CD14-positive monocyte (primary cell): ENCODE results near the gene TMEM218. TPM values are rescaled to one million over a fixed set of nuclear protein-coding genes. Genes with fewer than 3 reads are reported as not detected.
A peak's percentile ranks its signal among the peaks of the same experiment; 100 is the strongest.

Experiments
- DNase-seq, 3 donors: peaks; one replicate each; pipeline ENCODE4 v3.0.0-alpha.2; 2011 to 2022
- H2AFZ ChIP-seq: 2 replicates; pipeline ENCODE4 v1.6.0; 2012; ENCODE audit warnings: mild to moderate bottlenecking, low read depth, low read length, inconsistent platforms; ENCODE audit not compliant: insufficient read depth, poor library complexity, severe bottlenecking
- H3K27ac ChIP-seq, 2 donors: 1 replicate in 1 of 2; 2 replicates in 1 of 2; pipeline ENCODE4 v1.5.1; 2012 to 2013; ENCODE audit warnings: low read length in 2 of 2, control low read depth in 1 of 2, inconsistent platforms in 1 of 2, low read depth in 1 of 2, mild to moderate bottlenecking in 1 of 2
- H3K27me3 ChIP-seq, 2 donors: one replicate each; pipeline versions ENCODE4 v1.6.0 to v1.6.1; 2011 to 2013; ENCODE audit warnings: low read length in 2 of 2; ENCODE audit not compliant: control insufficient read depth in 2 of 2, insufficient read depth in 2 of 2
- H3K36me3 ChIP-seq, 2 donors: replicated peaks in 1 of 2; 1 replicate in 1 of 2; 2 replicates in 1 of 2; pipeline versions ENCODE4 v1.5.1 to v1.6.1; 2012 to 2013; ENCODE audit warnings: low read length in 2 of 2, control low read depth in 1 of 2, inconsistent platforms in 1 of 2, mild to moderate bottlenecking in 1 of 2; ENCODE audit not compliant: insufficient read depth in 2 of 2, control insufficient read depth in 1 of 2
- H3K4me1 ChIP-seq, 2 donors: 1 replicate in 1 of 2; 2 replicates in 1 of 2; pipeline versions ENCODE4 v1.5.1 to v1.6.1; 2012 to 2013; ENCODE audit warnings: low read length in 2 of 2, control low read depth in 1 of 2, inconsistent platforms in 1 of 2, mild to moderate bottlenecking in 1 of 2, moderate library complexity in 1 of 2; ENCODE audit not compliant: insufficient read depth in 2 of 2, control insufficient read depth in 1 of 2
- H3K4me2 ChIP-seq: replicated peaks from 2 replicates; pipeline ENCODE3; 2012; ENCODE audit warnings: low read length, moderate library complexity, mild to moderate bottlenecking; ENCODE audit not compliant: poor library complexity, severe bottlenecking; ENCODE audit errors: extremely low read depth
- H3K4me3 ChIP-seq, 3 experiments: fragments of 200-600 bp in 1 of 3; sonication (generic) in 1 of 3; replicated peaks in 1 of 3; 1 replicate in 2 of 3; 2 replicates in 1 of 3; pipeline ENCODE4 v1.5.1; 2011 to 2013; ENCODE audit warnings: low read length in 3 of 3, mild to moderate bottlenecking in 3 of 3, control low read depth in 2 of 3, low read depth in 2 of 3, inconsistent platforms in 1 of 3, moderate library complexity in 1 of 3
- H3K79me2 ChIP-seq: 2 replicates; pipeline ENCODE4 v1.6.0; 2012; ENCODE audit warnings: mild to moderate bottlenecking, control low read depth, inconsistent platforms, low read length, moderate library complexity; ENCODE audit not compliant: insufficient read depth
- H3K9ac ChIP-seq: 2 replicates; pipeline ENCODE4 v1.6.0; 2017; ENCODE audit warnings: low read length, mild to moderate bottlenecking; ENCODE audit not compliant: insufficient read depth, poor library complexity, severe bottlenecking
- H3K9me3 ChIP-seq, 2 donors: replicated peaks in 1 of 2; 1 replicate in 1 of 2; 2 replicates in 1 of 2; pipeline versions ENCODE4 v1.5.1 to v1.6.1; 2012 to 2013; ENCODE audit warnings: low read length in 2 of 2, control low read depth in 1 of 2; ENCODE audit not compliant: control insufficient read depth in 1 of 2, insufficient read depth in 1 of 2
- H4K20me1 ChIP-seq: 2 replicates; pipeline ENCODE4 v1.6.0; 2012; ENCODE audit warnings: mild to moderate bottlenecking, low read length, control low read depth, moderate library complexity; ENCODE audit not compliant: insufficient read depth
- H3K27ac Mint-ChIP-seq, 7 donors: one replicate each; pipeline ENCODE4 v1.8.0; 2020; ENCODE audit warnings: mild to moderate bottlenecking in 7 of 7, mixed read lengths in 7 of 7, moderate library complexity in 6 of 7, inconsistent platforms in 2 of 7
- H3K27me3 Mint-ChIP-seq, 3 donors: one replicate each; pipeline ENCODE4 v1.8.0; 2021 to 2022; ENCODE audit warnings: low read depth in 3 of 3, mild to moderate bottlenecking in 3 of 3, mixed read lengths in 3 of 3, moderate library complexity in 3 of 3, inconsistent platforms in 1 of 3
- H3K36me3 Mint-ChIP-seq, 2 donors: one replicate each; pipeline ENCODE4 v1.8.0; 2020; ENCODE audit warnings: mixed read lengths in 2 of 2, inconsistent platforms in 1 of 2, mild to moderate bottlenecking in 1 of 2
- H3K4me1 Mint-ChIP-seq: one replicate; pipeline ENCODE4 v1.8.0; 2020; ENCODE audit warnings: mild to moderate bottlenecking, mixed read lengths
- H3K4me3 Mint-ChIP-seq, 2 donors: one replicate each; pipeline ENCODE4 v1.8.0; 2020; ENCODE audit warnings: mild to moderate bottlenecking in 2 of 2, mixed read lengths in 2 of 2, moderate library complexity in 1 of 2
- H3K9me3 Mint-ChIP-seq, 7 donors: one replicate each; pipeline ENCODE4 v1.8.0; 2020 to 2022; ENCODE audit warnings: mixed read lengths in 7 of 7, mild to moderate bottlenecking in 6 of 7, moderate library complexity in 6 of 7, inconsistent platforms in 2 of 7
- WGBS: methylation state at CpG from one replicate; pipeline ENCODE4 v1.1.5; 2013; ENCODE audit warnings: missing lambda C conversion rate; ENCODE audit not compliant: insufficient coverage; 5-methylcytosine and 5-hydroxymethylcytosine counted together
- intact Hi-C, 2 donors: fragments of 100-400 bp; cut with micrococcal nuclease; formaldehyde crosslinking; loops; one replicate each; pipeline versions ENCODE4 v1.15.0 to v1.15.1; 2023
- polyA plus RNA-seq, 3 donors: library from polyadenylated mRNA; depleted of rRNA in 1 of 3; unstranded in 2 of 3; stranded (reverse) in 1 of 3; fragments of 300-500 nt in 2 of 3; fragments of >200 nt in 1 of 3; fragmentation: Illumina TruSeq in 2 of 3; gene quantifications; 1 replicate in 2 of 3; 2 replicates in 1 of 3; pipeline ENCODE4 v1.2.3, GENCODE V29; 2012 to 2021
- TF ChIP-seq, protein P1 (sequence below): fragments of 200-600 bp; IDR thresholded peaks from one replicate; pipeline ENCODE4 v1.8.0; 2022; ENCODE audit warnings: antibody characterized with exemption, mild to moderate bottlenecking

Gene TMEM218
- polyA plus RNA-seq, 3 donors, result 40.3 to 57.7 (median 55.7) TPM

DNA sequence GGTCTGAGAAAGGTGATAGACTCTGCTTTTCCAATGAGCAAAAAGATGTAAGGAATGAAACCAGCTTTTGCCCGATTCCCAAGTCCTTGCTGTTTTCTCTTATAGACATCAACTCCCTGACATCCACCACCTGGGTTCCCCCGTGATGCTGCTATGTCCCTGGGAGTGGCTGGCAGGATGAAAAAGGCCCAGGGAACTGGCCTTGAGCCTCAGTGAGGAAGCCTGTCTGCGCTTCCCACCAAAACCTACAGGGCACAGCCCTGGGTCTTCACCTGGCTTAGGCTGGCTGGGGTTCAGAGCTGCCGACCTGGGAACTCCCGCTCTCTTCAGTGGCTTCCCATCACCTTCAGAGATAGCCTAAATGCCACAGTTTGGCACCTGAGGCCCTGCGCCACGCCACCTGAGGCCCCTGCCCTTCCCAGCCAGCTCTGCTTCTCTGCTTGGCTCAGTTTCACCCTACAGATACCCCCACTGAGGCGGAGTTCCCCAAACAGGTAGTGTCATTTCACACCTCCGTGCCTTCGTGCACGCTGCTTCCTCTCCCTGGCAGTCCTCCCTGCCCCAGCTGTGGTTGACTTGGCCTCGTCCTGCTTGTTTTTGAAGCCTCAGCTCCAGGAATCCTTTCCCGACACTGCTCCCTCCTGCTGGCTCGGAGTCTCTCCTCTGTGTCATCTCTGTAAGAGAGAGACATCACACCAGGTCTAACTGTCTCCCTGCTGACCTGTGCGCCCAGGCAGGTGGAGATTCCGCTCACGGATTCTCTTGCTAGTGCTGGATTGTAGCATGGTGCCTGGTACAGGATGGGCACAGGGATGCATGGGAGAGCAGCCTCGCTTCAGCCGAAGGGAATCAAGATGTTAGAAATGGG, 37.6 kb downstream of the TMEM218 start:
- Mint-ChIP-seq H3K4me1 (peaks cover 81% of the 10 kb centered on the region), H3K27me3 (peaks cover 0 to 8% (median 5%) of the 10 kb centered on the region in 3 donors), H3K4me3 (no peak overlapping the region), H3K27ac (peak overlapping the region; percentile 63 to 100 (median 99)), H3K36me3 (peaks cover 55 to 76% of the 10 kb centered on the region in 2 donors), H3K9me3 (peaks cover 0 to 2% (median 0%) of the 10 kb centered on the region in 7 donors)
- Histone ChIP-seq H3K4me2 (no peak overlapping the region), H3K36me3 (peaks cover 20 to 38% of the 10 kb centered on the region in 2 donors), H4K20me1 (no peaks in the 10 kb centered on the region), H3K9me3 (no peaks in the 10 kb centered on the region), H2AFZ (no peak overlapping the region), H3K4me3 (no peak overlapping the region), H3K27ac (peak overlapping the region in 1 of 2 donors; percentile 99), H3K4me1 (peaks cover 80 to 86% of the 10 kb centered on the region in 2 donors), H3K27me3 (no peaks in the 10 kb centered on the region), H3K79me2 (peaks cover 41% of the 10 kb centered on the region), H3K9ac (no peak overlapping the region)
- TF ChIP-seq, protein P1, sequence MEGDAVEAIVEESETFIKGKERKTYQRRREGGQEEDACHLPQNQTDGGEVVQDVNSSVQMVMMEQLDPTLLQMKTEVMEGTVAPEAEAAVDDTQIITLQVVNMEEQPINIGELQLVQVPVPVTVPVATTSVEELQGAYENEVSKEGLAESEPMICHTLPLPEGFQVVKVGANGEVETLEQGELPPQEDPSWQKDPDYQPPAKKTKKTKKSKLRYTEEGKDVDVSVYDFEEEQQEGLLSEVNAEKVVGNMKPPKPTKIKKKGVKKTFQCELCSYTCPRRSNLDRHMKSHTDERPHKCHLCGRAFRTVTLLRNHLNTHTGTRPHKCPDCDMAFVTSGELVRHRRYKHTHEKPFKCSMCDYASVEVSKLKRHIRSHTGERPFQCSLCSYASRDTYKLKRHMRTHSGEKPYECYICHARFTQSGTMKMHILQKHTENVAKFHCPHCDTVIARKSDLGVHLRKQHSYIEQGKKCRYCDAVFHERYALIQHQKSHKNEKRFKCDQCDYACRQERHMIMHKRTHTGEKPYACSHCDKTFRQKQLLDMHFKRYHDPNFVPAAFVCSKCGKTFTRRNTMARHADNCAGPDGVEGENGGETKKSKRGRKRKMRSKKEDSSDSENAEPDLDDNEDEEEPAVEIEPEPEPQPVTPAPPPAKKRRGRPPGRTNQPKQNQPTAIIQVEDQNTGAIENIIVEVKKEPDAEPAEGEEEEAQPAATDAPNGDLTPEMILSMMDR, result no peak
- WGBS, result 95% methylated on average over 16 of the region's 19 CpGs
- intact Hi-C loops, result loop anchor here in 1 of 2 donors (5.0 kb wide), 1 partner anchor 38 kb away; the partner anchor contains the start of gene TMEM218
- no peak for DNase-seq

DNA sequence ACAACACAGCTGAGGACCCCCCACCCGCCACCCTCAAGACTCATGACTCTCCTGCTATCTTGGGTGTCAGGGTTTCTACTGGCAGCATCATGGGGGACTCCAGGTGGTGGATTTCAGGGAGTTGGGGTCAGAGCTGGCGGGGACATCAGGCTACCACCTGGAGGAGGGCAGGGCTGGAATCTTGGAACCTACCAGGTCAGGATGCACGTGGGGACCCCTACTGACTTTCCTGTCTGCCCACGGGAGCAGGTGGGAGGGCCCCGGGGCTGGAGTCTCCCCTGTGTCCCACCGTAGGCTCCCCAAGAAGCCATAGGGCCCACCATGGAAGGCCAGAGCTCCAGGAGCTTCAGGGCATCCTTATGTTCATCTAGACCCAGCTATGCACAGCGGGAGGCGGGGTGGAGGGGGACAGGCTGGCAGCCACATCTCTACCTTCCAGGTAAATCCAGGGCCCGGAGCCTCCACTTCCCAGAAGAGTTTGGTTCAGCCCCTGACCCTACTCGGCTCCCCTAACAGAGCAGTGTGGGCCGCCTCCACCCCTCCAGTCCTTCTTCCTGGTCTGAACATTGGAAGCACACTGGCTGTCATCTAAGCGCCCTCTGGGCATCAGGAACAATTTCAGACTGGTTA, 38.4 kb downstream of the TMEM218 start:
- 98% methylated on average over 11 of the region's 12 CpGs for WGBS
- Histone ChIP-seq H3K9me3 (no peaks in the 10 kb centered on the region), H3K4me3 (no peak overlapping the region), H3K27me3 (no peaks in the 10 kb centered on the region), H3K36me3 (peaks cover 15 to 31% of the 10 kb centered on the region in 2 donors), H2AFZ (peak overlapping the region; percentile 18), H3K27ac (peak overlapping the region; percentile 98 to 99), H3K9ac (peak overlapping the region; percentile 67), H3K4me2 (no peak overlapping the region), H4K20me1 (no peaks in the 10 kb centered on the region), H3K79me2 (peaks cover 49% of the 10 kb centered on the region), H3K4me1 (peaks cover 83 to 86% of the 10 kb centered on the region in 2 donors)
- no peak overlapping the region for H3K4me3 Mint-ChIP-seq
- intact Hi-C loops, result loop anchor here in 1 of 2 donors (5.0 kb wide), 1 partner anchor 39 kb away; the partner anchor contains the start of gene TMEM218
- peaks cover 0 to 2% (median 0%) of the 10 kb centered on the region in 7 donors for H3K9me3 Mint-ChIP-seq
- peaks cover 0 to 7% (median 6%) of the 10 kb centered on the region in 3 donors for H3K27me3 Mint-ChIP-seq
- DNase-seq, result no peak
- peaks cover 47 to 69% of the 10 kb centered on the region in 2 donors for H3K36me3 Mint-ChIP-seq
- H3K27ac Mint-ChIP-seq, result peak overlapping the region; percentile 99 to 100 (median 99)
- TF ChIP-seq, protein P1, result no peak
- H3K4me1 Mint-ChIP-seq, result peaks cover 81% of the 10 kb centered on the region
